ENCODE measurements around the gene WHRN. TPM values are rescaled to one million over a fixed set of nuclear protein-coding genes. Genes with fewer than 3 reads are reported as not detected.
A peak's percentile ranks its signal among the peaks of the same experiment; 100 is the strongest.

WHRN gene
- total RNA-seq, 3 donors from 2014 or later, result 2.0 to 5.8 (median 2.2) TPM

DNA sequence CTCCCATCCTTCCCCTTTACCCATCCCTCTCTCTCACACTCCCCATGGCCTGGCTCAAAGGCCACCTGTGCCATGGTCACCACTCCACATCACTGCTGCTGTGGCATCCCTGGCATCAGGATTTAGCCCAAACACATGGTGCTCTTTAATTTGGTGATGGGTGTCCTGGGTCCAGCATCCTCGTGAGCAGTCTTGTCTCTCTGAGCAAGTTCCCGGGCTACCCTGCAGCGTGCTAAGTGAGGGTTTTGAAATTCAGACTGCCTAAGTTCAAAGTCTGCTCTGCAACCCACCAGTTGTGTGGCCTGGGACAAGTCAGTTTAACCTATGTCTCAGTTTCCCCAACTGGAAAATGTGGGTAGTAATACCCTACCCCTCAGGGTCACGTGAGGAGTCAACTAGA lies 39.9 kb downstream of the WHRN start:
- Mint-ChIP-seq H3K27me3 (ENCODE audit: low read depth) (peaks cover 2% of the 10 kb centered on the region), H3K4me3 (no peak overlapping the region), H3K36me3 (ENCODE audit: insufficient read depth) (peaks cover 2% of the 10 kb centered on the region), H3K4me1 (ENCODE audit: low read depth) (no peaks in the 10 kb centered on the region), H3K9me3 (peaks cover 3% of the 10 kb centered on the region)
- DNase-seq (no peak), ATAC-seq (no peak)

GRCh38 chr9:114464281-114465051 lies 40.8 kb downstream of the WHRN start:
- ATAC-seq, result no peak
- H3K27me3 Mint-ChIP-seq (ENCODE audit: low read depth), result peaks cover 2% of the 10 kb centered on the region
- no peaks in the 10 kb centered on the region for H3K9me3 Mint-ChIP-seq
- H3K4me3 Mint-ChIP-seq, result no peak overlapping the region
- H3K4me1 Mint-ChIP-seq (ENCODE audit: low read depth), result no peaks in the 10 kb centered on the region
- no peaks in the 10 kb centered on the region for H3K36me3 Mint-ChIP-seq (ENCODE audit: insufficient read depth)
- no peak for DNase-seq

- ATAC-seq (no peak), DNase-seq (no peak)
- Mint-ChIP-seq H3K36me3 (ENCODE audit: insufficient read depth) (no peaks in the 10 kb centered on the region), H3K4me3 (no peak overlapping the region), H3K9me3 (no peaks in the 10 kb centered on the region), H3K4me1 (ENCODE audit: low read depth) (no peaks in the 10 kb centered on the region), H3K27me3 (ENCODE audit: low read depth) (peaks cover 2% of the 10 kb centered on the region)
These were observed 42.5 kb downstream of the WHRN start for GRCh38 chr9:114462791-114463190.

- no peaks in the 10 kb centered on the region for H3K27me3 Mint-ChIP-seq (ENCODE audit: low read depth)
- no peaks in the 10 kb centered on the region for H3K9me3 Mint-ChIP-seq
- H3K4me3 Mint-ChIP-seq, result no peak overlapping the region
- no peak for ATAC-seq
- DNase-seq, result no peak
- no peaks in the 10 kb centered on the region for H3K36me3 Mint-ChIP-seq (ENCODE audit: insufficient read depth)
- H3K4me1 Mint-ChIP-seq (ENCODE audit: low read depth), result no peaks in the 10 kb centered on the region
These were observed 43.8 kb downstream of the WHRN start for GRCh38 chr9:114461468-114461867.

DNA sequence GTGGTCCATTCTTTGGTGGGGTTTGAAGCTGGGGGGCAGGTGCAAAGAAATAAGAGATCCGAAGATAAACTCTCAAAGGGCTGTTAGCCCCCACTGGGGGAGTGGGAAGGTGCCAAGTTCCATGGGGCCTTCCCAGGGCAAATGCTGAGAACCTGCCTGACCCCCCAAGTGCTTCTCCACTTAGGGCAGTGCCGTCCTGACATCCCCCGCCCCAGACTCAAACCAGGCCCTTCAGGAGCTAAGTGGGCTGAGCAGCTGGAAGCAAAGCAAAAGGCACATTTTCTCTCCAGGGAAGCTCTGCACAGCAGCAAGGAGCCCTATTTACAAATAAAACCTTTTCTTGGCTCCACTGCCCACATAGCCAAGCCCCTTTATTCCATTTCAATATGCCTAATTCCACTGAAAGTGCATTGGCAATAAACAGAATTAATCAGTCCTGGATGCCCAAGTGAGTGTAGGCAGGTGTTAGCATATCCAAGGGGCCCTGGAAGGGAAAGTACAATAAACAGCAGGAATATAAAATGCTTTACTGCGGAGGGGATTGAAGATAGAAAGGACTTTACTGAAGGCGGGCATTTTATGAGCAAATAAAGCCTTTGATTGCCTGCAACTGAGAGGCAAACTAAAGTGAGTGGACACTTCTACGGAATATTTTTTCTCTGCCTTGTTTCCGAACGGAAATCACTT lies 44.6 kb downstream of the WHRN start:
- Mint-ChIP-seq H3K9me3 (no peaks in the 10 kb centered on the region), H3K27me3 (ENCODE audit: low read depth) (peaks cover 3% of the 10 kb centered on the region), H3K4me1 (ENCODE audit: low read depth) (no peaks in the 10 kb centered on the region), H3K4me3 (no peak overlapping the region), H3K36me3 (ENCODE audit: insufficient read depth) (no peaks in the 10 kb centered on the region)
- ATAC-seq (no peak), DNase-seq (no peak)

- no peaks in the 10 kb centered on the region for H3K4me1 Mint-ChIP-seq (ENCODE audit: low read depth)
- H3K9me3 Mint-ChIP-seq, result peaks cover 2% of the 10 kb centered on the region
- ATAC-seq (no peak), DNase-seq (no peak)
- no peak overlapping the region for H3K4me3 Mint-ChIP-seq
- H3K27me3 Mint-ChIP-seq (ENCODE audit: low read depth), result peaks cover 3% of the 10 kb centered on the region
- no peaks in the 10 kb centered on the region for H3K36me3 Mint-ChIP-seq (ENCODE audit: insufficient read depth)
These were observed 45.8 kb downstream of the WHRN start for GRCh38 chr9:114459464-114459863.

DNA sequence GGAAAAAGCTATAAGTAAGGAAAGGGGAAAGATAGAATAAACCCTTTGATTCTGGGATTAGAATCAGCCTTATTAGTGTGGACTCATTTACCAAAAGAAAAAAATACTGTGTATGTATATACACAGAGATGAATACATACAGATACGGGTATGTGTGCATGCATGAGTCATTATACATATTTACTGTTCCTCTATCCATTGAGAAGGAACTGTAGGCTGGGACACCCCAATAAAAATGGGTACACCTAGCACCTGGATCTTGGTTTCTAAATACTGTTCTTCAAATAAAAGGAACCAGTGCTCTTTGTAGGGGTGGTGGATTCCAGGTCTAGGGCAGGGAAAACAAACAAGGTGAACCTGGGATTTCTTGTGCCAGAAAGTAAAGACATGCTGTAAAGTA lies 48.3 kb downstream of the WHRN start:
- ATAC-seq, result no peak
- peaks cover 15% of the 10 kb centered on the region for H3K9me3 Mint-ChIP-seq
- peaks cover 3% of the 10 kb centered on the region for H3K27me3 Mint-ChIP-seq (ENCODE audit: low read depth)
- no peak for DNase-seq
- H3K4me1 Mint-ChIP-seq (ENCODE audit: low read depth), result peaks cover 16% of the 10 kb centered on the region
- no peak overlapping the region for H3K4me3 Mint-ChIP-seq
- H3K36me3 Mint-ChIP-seq (ENCODE audit: insufficient read depth), result no peaks in the 10 kb centered on the region

DNA sequence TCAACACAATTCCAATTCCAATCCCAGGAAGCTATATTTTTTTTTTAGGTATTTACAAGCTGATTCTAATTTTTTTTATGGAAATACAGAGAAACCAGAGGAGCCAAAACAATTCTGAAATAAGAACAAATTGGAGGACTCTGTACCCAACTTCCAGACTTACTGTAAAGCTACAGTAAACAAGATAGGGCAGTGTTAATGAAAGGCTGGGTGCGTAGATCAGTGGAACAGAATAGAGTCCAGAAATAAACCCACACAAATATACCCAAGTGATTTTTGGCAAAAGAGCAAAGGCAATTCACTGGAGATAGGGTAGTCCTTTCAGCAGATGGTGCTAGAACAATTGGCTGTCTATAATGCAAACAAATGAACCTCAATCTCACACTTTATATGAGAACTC lies 50.6 kb downstream of the WHRN start:
- Mint-ChIP-seq H3K9me3 (peaks cover 15% of the 10 kb centered on the region), H3K4me1 (ENCODE audit: low read depth) (peaks cover 22% of the 10 kb centered on the region), H3K36me3 (ENCODE audit: insufficient read depth) (no peaks in the 10 kb centered on the region), H3K27me3 (ENCODE audit: low read depth) (peaks cover 3% of the 10 kb centered on the region), H3K4me3 (no peak overlapping the region)
- DNase-seq (no peak), ATAC-seq (no peak)

DNA sequence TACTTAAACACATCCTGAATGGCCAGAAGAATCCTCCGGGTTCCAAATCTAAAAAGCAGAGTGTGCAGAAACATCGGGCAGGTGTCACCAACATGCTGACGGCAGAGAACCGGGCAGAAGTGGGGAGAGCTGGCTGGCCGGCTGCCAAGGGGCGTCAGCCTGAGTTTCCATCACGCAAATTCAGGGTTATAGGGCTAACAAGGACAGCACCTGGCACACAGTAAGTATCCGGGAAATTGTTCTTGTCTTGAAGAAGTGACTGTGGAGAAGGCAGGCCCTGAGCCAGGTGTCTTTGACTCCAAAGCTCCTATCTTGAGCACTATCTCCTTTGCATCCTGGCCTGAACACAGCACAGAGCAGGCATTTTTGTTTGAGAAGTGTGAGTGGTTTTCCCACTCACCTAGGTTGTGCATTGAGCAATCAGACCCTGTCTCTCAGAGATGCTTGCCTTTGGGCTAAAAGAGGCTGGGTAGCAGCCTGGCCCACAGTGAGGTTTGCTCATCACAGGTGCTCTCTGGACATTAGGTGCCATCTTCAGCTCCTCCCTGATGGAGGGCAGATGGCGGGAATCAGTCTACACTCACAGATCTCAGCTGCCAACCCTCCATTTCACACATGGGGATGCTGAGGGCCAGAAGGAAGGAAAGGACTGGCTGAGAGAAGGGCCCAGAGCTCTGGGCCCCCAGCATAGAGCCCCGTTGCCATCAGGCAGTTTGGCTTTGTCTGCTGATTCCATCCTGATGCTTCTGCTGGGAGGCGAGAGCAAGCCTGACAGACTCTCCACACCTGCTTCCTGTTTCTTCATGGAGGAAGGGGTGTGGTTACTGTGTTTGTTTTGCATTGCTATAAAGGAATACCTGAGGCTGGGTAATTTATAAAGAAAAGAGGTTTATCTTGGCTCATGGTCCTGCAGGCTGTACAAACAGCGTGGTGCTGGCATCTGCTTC lies 52.8 kb downstream of the WHRN start:
- H3K4me1 Mint-ChIP-seq (ENCODE audit: low read depth), result peaks cover 24% of the 10 kb centered on the region
- ATAC-seq, result no peak
- DNase-seq, result no peak

GRCh38 chr9:114451707-114452031 lies 53.6 kb downstream of the WHRN start:
- H3K4me1 Mint-ChIP-seq (ENCODE audit: low read depth), result peaks cover 24% of the 10 kb centered on the region
- H3K9me3 Mint-ChIP-seq, result peaks cover 15% of the 10 kb centered on the region
- no peak overlapping the region for H3K4me3 Mint-ChIP-seq
- DNase-seq, result no peak
- ATAC-seq, result no peak
- peaks cover 3% of the 10 kb centered on the region for H3K27me3 Mint-ChIP-seq (ENCODE audit: low read depth)
- no peaks in the 10 kb centered on the region for H3K36me3 Mint-ChIP-seq (ENCODE audit: insufficient read depth)

More for the DNA sequence above, 52.8 kb downstream of the WHRN start:
- Mint-ChIP-seq H3K4me3 (no peak overlapping the region), H3K9me3 (peaks cover 15% of the 10 kb centered on the region), H3K27me3 (ENCODE audit: low read depth) (peaks cover 3% of the 10 kb centered on the region), H3K36me3 (ENCODE audit: insufficient read depth) (no peaks in the 10 kb centered on the region)

DNA sequence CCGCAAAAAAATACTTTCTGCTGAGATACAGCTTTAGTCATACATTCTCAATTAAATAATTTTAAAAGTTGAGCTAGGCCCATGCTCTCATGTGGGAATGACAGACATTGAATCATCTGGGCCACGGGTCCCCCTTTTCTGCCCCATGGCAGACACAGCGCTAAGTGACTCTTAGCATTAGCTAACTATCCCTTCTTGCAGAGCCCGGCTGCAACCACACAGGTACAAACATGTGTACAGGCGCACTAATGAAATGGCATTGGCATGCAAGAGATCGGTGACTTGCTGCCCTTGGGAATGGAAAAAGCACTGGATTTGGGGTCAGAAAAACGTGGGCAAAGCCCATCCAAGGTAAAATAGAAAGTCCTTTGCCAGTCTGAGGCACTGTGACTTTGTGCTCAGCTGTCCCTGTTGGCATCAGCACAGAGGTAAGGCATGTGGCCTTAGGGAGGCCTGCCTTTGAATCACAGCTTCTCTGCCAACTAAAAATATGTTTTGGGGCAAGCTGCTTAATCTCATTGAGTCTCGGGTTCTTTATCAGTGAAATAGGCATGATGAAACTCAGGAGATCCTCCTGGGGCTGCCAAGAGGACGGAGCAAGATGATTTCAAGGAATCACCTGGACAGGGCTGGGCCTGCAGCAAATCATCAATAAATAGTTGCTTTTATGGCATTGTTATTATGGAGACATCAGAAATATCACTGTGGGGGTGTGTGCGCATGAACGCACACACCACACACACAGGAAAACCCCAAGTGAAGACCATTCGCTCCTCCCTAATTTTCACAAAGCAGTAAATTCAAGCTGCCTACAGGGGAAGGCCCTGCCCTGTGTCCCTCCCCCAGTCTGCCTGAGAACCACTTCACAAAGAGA lies 54.2 kb downstream of the WHRN start:
- Mint-ChIP-seq H3K9me3 (peaks cover 15% of the 10 kb centered on the region), H3K4me3 (no peak overlapping the region), H3K27me3 (ENCODE audit: low read depth) (peaks cover 2% of the 10 kb centered on the region), H3K36me3 (ENCODE audit: insufficient read depth) (no peaks in the 10 kb centered on the region), H3K4me1 (ENCODE audit: low read depth) (peaks cover 24% of the 10 kb centered on the region)
- ATAC-seq, result peak in 1 of 2 donors; percentile 54
- DNase-seq, result no peak

- no peak for DNase-seq
- H3K36me3 Mint-ChIP-seq (ENCODE audit: insufficient read depth), result no peaks in the 10 kb centered on the region
- peaks cover 24% of the 10 kb centered on the region for H3K4me1 Mint-ChIP-seq (ENCODE audit: low read depth)
- ATAC-seq, result no peak
- H3K4me3 Mint-ChIP-seq, result no peak overlapping the region
- no peaks in the 10 kb centered on the region for H3K27me3 Mint-ChIP-seq (ENCODE audit: low read depth)
- H3K9me3 Mint-ChIP-seq, result peaks cover 15% of the 10 kb centered on the region
These were observed 55.1 kb downstream of the WHRN start for GRCh38 chr9:114450181-114450580.

GRCh38 chr9:114449236-114449635 lies 56.0 kb downstream of the WHRN start:
- H3K36me3 Mint-ChIP-seq (ENCODE audit: insufficient read depth), result no peaks in the 10 kb centered on the region
- H3K9me3 Mint-ChIP-seq, result peaks cover 12% of the 10 kb centered on the region
- DNase-seq (no peak), ATAC-seq (no peak)
- no peaks in the 10 kb centered on the region for H3K27me3 Mint-ChIP-seq (ENCODE audit: low read depth)
- peaks cover 24% of the 10 kb centered on the region for H3K4me1 Mint-ChIP-seq (ENCODE audit: low read depth)
- H3K4me3 Mint-ChIP-seq, result no peak overlapping the region

DNA sequence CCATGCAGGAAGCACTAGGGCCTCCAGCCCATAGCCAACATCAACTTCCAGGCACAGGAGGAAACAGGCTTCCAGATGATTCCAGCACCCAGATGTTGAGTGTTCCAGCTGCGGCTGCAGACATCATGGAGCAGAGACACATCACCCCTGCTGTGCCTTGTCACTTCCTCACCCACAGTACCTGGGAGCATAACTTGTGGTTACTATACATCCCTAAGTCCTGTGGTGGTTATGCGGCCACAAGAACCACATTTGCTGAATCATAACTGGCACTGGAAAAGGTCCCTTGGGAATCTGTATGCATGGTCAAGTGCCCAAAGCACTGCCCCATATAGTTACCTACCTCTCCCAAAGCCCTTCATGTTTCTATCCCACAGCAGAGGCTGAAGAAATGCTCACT lies 56.6 kb downstream of the WHRN start:
- H3K27me3 Mint-ChIP-seq (ENCODE audit: low read depth), result no peaks in the 10 kb centered on the region

More for the DNA sequence above, 56.6 kb downstream of the WHRN start:
- H3K4me3 Mint-ChIP-seq, result no peak overlapping the region
- H3K9me3 Mint-ChIP-seq, result peaks cover 7% of the 10 kb centered on the region
- no peak for ATAC-seq
- no peaks in the 10 kb centered on the region for H3K36me3 Mint-ChIP-seq (ENCODE audit: insufficient read depth)
- peaks cover 23% of the 10 kb centered on the region for H3K4me1 Mint-ChIP-seq (ENCODE audit: low read depth)
- DNase-seq, result no peak
